ENCODE data around the gene RETSAT.

DNA sequence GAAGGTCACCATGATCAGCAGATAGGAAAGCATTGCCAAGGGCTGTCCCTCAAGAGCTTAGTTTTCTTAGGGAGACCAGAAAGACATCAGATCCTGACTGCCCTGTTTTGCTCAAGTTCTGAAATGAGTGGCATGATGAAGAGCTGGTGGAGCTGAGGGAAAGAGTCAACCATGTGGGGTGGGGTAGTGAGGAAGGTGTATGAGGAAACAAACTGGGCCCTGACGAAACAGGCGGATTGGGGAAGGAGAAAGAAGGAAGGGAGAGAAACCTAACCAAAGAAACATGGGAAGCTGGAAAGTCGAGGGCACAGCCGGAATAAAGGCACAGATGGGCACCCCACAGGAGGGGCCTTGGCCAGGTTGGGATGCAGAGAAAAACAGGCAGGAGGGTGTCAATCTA is 34.5 kb downstream of the RETSAT start:
- no peak for TF ChIP-seq MYC (IDR thresholded peaks at IDR 0.05; ENCODE audit: borderline replicate concordance, low read length)
- no peak for TF ChIP-seq EP300 (IDR thresholded peaks at IDR 0.05)

Measured in A549 (cell line).